Neuron (in vitro differentiated cells): ENCODE measurements around the gene FUT1.
"Not testable (repeated sequence)": the region's sequence is repeated elsewhere in the genome, so short reads cannot be mapped to it uniquely, and the experiment has no call there.

Source experiments
- H2AFZ ChIP-seq: one replicate; pipeline ENCODE4 v1.6.1; 2013; ENCODE audit warnings: low read depth, mild to moderate bottlenecking, inconsistent platforms, low read length, moderate library complexity
- H3K27me3 ChIP-seq: one replicate; pipeline ENCODE4 v1.6.1; 2013; ENCODE audit warnings: low read length; ENCODE audit not compliant: insufficient read depth
- H3K36me3 ChIP-seq: one replicate; pipeline ENCODE4 v1.6.1; 2013; ENCODE audit warnings: low read length; ENCODE audit not compliant: insufficient read depth
- H3K4me1 ChIP-seq: one replicate; pipeline ENCODE4 v1.6.1; 2013; ENCODE audit warnings: low read length; ENCODE audit not compliant: insufficient read depth
- H3K4me3 ChIP-seq: 2 replicates; pipeline ENCODE4 v1.5.1; 2013; ENCODE audit warnings: mild to moderate bottlenecking, low read length, moderate library complexity
- H3K9me3 ChIP-seq: one replicate; pipeline ENCODE4 v1.6.1; 2013; ENCODE audit warnings: low read length

Gene FUT1

GRCh38 chr19:48752496-48753365, at the start of gene FUT1:
Gene FUT1 (minus strand): TSS chr19:48752641. CDS start chr19:48751281, 1,360 bp downstream.
- Histone ChIP-seq H3K4me3 (peak within 1 kb of the TSS; percentile 12), H2AFZ (peak within 1 kb of the TSS; percentile 73), H3K9me3 (peaks cover 2% of the 10 kb centered on the region), H3K4me1 (peaks cover 10% of the 10 kb centered on the region), H3K36me3 (no peaks in the 10 kb centered on the region), H3K27me3 (peaks cover 60% of the 10 kb centered on the region)

DNA sequence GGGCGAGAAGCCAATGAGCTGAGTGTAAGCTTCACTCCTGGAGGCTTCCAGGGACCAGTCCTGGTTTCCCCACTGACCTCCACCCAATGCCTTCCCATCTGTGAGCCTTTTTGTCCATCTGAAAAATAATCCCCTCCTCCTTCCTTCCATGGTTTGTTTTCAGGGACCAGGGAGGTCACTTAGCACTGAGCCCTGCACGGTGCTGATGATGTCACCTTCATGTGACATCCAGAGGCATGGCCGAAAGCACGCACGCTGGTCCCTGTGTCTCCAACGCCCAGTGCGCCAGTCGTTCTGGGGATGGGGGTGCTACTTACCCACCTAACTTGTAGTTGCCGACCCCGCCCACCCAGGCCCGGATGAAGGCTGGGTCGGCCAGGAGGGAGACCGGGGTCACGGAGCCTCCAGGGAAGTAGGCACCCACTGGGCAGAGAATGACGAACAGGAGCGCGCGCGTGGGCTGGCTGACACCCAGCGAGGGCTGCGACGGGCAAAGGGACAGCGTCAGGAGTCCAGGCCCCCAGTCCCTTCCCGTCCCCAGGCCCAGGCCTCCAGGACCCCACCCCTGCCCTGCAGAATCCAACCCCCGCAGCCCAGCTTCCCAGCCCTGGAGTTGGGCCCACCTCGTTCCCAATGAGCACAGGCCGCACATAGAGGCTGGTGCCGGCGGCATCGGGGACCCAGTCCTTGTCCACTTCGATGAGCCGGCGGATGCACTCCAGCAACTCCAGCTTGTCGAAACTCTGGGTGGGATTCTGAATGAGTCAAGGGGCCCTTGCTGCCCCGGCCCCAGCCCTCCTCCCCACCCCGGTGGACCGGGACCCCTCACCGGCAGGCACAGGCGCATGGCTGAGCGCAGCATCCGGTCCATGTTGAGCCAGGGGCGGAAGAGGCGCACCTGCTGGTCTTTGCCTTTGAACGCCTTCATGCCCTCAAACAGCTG, 47.2 kb upstream of the FUT1 start:
- Histone ChIP-seq H3K27me3 (no peaks in the 10 kb centered on the region), H3K36me3 (no peaks in the 10 kb centered on the region), H3K9me3 (peaks cover 2% of the 10 kb centered on the region), H2AFZ (no peak overlapping the region), H3K4me3 (no peak overlapping the region), H3K4me1 (peaks cover 6% of the 10 kb centered on the region)

- no peak overlapping the region for H3K4me3 ChIP-seq
- peaks cover 2% of the 10 kb centered on the region for H3K9me3 ChIP-seq
- no peaks in the 10 kb centered on the region for H3K36me3 ChIP-seq
- H3K4me1 ChIP-seq, result peaks cover 6% of the 10 kb centered on the region
- no peak overlapping the region for H2AFZ ChIP-seq
- H3K27me3 ChIP-seq, result no peaks in the 10 kb centered on the region
Measured at GRCh38 chr19:48798937-48799336, 46.5 kb upstream of the FUT1 start.

DNA sequence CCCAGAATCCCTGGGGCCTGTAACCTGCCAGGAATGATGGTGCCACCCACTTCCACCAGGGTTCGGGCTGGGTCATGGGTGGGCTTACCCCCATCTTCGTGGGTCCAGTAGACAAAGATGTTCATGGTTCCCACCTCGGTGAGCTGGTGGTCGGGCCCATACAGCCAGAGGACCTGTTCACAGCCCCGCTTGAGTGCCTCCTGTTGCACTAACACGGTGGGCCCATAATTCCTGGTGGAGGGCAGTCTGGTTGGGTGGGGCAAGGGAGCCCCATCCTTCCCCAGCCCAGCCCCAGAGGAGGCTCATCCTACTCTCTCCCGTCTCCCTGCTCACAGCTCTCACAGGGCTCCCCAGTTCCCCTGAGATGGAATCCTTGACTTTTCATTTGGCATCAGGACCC, 44.7 kb upstream of the FUT1 start:
- H3K36me3 ChIP-seq, result no peaks in the 10 kb centered on the region
- H3K9me3 ChIP-seq, result peaks cover 2% of the 10 kb centered on the region
- no peak overlapping the region for H2AFZ ChIP-seq
- H3K4me1 ChIP-seq, result peaks cover 6% of the 10 kb centered on the region
- H3K4me3 ChIP-seq, result no peak overlapping the region
- H3K27me3 ChIP-seq, result no peaks in the 10 kb centered on the region

- Histone ChIP-seq H3K4me3 (no peak overlapping the region), H3K27me3 (no peaks in the 10 kb centered on the region), H3K9me3 (peaks cover 2% of the 10 kb centered on the region), H3K4me1 (peaks cover 6% of the 10 kb centered on the region), H2AFZ (no peak overlapping the region), H3K36me3 (no peaks in the 10 kb centered on the region)
Measured at GRCh38 chr19:48796298-48797083, 44.0 kb upstream of the FUT1 start.

DNA sequence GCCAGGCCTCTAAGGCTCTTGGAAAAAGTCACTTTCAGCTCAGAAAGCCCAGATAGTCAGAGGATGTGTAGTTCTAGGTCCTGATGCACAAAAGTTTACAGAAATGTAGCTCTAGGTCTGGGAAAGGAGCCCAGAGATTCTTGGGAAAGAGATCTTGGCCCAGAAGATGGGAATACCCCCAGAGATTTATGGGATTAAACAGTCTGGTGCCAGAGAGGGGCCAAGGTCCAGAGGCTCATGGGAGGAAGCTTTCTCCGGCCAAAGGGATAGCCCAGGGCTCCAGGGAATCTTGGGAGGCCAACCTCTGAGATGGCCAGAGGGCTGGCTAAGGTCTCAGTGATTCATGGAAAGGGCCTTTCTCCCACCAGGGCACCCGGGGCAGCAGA, 43.2 kb upstream of the FUT1 start:
- H3K27me3 ChIP-seq, result no peaks in the 10 kb centered on the region
- no peaks in the 10 kb centered on the region for H3K36me3 ChIP-seq
- no peak overlapping the region for H3K4me3 ChIP-seq
- no peak overlapping the region for H2AFZ ChIP-seq
- H3K4me1 ChIP-seq, result peaks cover 6% of the 10 kb centered on the region
- H3K9me3 ChIP-seq, result peaks cover 2% of the 10 kb centered on the region

- Histone ChIP-seq H3K27me3 (no peaks in the 10 kb centered on the region), H3K9me3 (peaks cover 2% of the 10 kb centered on the region), H3K36me3 (no peaks in the 10 kb centered on the region), H3K4me1 (peaks cover 6% of the 10 kb centered on the region), H2AFZ (peak overlapping the region; percentile 15), H3K4me3 (peak overlapping the region; percentile 77)
Measured at GRCh38 chr19:48795055-48795684, 42.7 kb upstream of the FUT1 start.

GRCh38 chr19:48794291-48794690, 41.9 kb upstream of the FUT1 start:
- Histone ChIP-seq H3K4me3 (no peak overlapping the region), H2AFZ (no peak overlapping the region), H3K4me1 (peaks cover 4% of the 10 kb centered on the region), H3K36me3 (no peaks in the 10 kb centered on the region), H3K27me3 (no peaks in the 10 kb centered on the region), H3K9me3 (peaks cover under 1% of the 10 kb centered on the region)

GRCh38 chr19:48793271-48793670, 40.8 kb upstream of the FUT1 start:
- Histone ChIP-seq H3K27me3 (no peaks in the 10 kb centered on the region), H3K36me3 (no peaks in the 10 kb centered on the region), H3K4me3 (no peak overlapping the region), H2AFZ (no peak overlapping the region), H3K9me3 (no peaks in the 10 kb centered on the region), H3K4me1 (no peaks in the 10 kb centered on the region)

GRCh38 chr19:48787331-48787730, 34.9 kb upstream of the FUT1 start:
- H3K27me3 ChIP-seq, H2AFZ ChIP-seq, H3K36me3 ChIP-seq, H3K4me3 ChIP-seq, H3K4me1 ChIP-seq, H3K9me3 ChIP-seq: not testable (repeated sequence)

DNA sequence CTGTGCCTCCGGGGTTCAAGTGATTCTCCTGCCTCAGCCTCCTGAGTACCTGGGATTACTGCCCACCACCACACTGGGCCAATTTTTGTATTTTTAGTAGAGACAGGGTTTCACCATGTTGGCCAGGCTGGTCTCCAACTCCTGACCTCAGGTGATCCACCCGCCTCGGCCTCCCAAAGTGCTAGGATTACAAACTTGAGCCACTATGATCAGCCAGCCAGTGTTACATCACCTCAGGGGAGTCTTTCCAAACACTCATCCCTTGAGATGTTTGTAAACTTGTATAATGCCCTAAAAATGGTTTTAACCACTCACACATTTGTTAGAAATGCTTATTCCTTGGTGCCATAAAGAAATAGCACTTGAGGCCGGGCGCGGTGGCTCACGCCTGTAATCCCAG, 34.0 kb upstream of the FUT1 start:
- H2AFZ ChIP-seq, H3K36me3 ChIP-seq, H3K4me1 ChIP-seq, H3K4me3 ChIP-seq, H3K9me3 ChIP-seq, H3K27me3 ChIP-seq: not testable (repeated sequence)

DNA sequence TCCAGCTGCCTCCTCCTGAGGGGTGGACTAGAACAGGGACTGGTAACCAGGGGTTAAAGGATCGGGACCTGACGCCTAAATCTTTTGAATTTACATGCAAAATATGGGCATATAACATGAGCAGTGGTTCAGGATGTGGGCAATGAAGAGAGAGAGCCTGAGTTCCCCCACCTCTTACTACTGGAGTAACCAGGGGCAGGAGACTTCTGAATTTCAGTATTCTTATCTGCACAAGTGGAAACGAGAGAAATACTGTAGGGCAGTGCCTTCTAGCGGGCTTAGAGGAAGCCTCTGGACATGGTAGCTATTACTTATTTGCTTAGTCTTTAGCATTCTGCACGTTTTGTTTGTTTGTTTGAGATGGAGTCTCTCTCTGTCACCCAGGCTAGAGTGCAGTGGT, 32.1 kb upstream of the FUT1 start:
- no peak overlapping the region for H2AFZ ChIP-seq
- H3K9me3 ChIP-seq, result no peaks in the 10 kb centered on the region
- peaks cover 10% of the 10 kb centered on the region for H3K4me1 ChIP-seq
- H3K36me3 ChIP-seq, result no peaks in the 10 kb centered on the region
- H3K4me3 ChIP-seq, result no peak overlapping the region
- no peaks in the 10 kb centered on the region for H3K27me3 ChIP-seq
